Epithelial cell of proximal tubule (primary cell): ENCODE measurements around the gene NR2E1. TPM values are rescaled to one million over a fixed set of nuclear protein-coding genes. Genes with fewer than 3 reads are reported as not detected.
A peak's percentile ranks its signal among the peaks of the same experiment; 100 is the strongest.

Experiments
- DNase-seq: peaks from one replicate; pipeline ENCODE4 v3.0.0-alpha.2; 2011; ENCODE audit warnings: low read depth
- H3K4me3 ChIP-seq: 2 replicates; pipeline ENCODE4 v1.5.1; 2011; ENCODE audit warnings: low read depth, mild to moderate bottlenecking, low read length
- total RNA-seq: library from RNA; depleted of rRNA; stranded (reverse); fragments of >200 nt; gene quantifications from 2 replicates; pipeline ENCODE4 v1.2.3, GENCODE V29; 2015
- TF ChIP-seq, protein P1 (sequence below): conservative IDR thresholded peaks from 2 replicates; pipeline ENCODE4 v1.5.1; 2012; ENCODE audit warnings: low read depth, mild to moderate bottlenecking, low read length

Gene NR2E1
- total RNA-seq, 1 donor from 2014 or later: not detected

GRCh38 chr6:108167449-108168089 is 1.7 kb downstream of the NR2E1 start:
- no peak overlapping the region for H3K4me3 ChIP-seq
- TF ChIP-seq, protein P1, sequence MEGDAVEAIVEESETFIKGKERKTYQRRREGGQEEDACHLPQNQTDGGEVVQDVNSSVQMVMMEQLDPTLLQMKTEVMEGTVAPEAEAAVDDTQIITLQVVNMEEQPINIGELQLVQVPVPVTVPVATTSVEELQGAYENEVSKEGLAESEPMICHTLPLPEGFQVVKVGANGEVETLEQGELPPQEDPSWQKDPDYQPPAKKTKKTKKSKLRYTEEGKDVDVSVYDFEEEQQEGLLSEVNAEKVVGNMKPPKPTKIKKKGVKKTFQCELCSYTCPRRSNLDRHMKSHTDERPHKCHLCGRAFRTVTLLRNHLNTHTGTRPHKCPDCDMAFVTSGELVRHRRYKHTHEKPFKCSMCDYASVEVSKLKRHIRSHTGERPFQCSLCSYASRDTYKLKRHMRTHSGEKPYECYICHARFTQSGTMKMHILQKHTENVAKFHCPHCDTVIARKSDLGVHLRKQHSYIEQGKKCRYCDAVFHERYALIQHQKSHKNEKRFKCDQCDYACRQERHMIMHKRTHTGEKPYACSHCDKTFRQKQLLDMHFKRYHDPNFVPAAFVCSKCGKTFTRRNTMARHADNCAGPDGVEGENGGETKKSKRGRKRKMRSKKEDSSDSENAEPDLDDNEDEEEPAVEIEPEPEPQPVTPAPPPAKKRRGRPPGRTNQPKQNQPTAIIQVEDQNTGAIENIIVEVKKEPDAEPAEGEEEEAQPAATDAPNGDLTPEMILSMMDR: no peak
- DNase-seq: no peak

DNA sequence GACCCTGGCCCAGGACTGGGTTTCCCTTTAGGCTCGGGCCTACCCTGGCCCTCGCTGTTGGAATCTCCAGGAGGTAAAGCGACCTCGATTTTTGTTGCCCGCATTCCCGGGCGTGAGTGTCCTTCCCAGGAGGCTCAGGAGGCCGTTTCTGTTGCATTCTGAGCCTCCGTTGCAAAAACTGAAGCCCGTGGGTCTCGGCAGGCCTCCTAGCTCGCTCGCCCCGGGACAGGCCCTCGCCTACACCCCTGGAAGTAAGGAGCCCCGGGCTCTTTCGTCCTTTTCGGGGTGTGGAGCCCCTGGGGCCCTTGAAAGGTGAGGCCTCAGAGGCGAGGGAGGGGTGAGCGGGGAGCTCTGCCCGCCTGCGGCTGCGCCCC is 2.3 kb downstream of the NR2E1 start:
- no peak overlapping the region for H3K4me3 ChIP-seq
- TF ChIP-seq, protein P1: no peak
- DNase-seq: no peak

- peak overlapping the region; percentile 10 for H3K4me3 ChIP-seq
- no peak for DNase-seq
- TF ChIP-seq, protein P1: peak; percentile 45
Observed at GRCh38 chr6:108168501-108169463, 3.0 kb downstream of the NR2E1 start.

DNA sequence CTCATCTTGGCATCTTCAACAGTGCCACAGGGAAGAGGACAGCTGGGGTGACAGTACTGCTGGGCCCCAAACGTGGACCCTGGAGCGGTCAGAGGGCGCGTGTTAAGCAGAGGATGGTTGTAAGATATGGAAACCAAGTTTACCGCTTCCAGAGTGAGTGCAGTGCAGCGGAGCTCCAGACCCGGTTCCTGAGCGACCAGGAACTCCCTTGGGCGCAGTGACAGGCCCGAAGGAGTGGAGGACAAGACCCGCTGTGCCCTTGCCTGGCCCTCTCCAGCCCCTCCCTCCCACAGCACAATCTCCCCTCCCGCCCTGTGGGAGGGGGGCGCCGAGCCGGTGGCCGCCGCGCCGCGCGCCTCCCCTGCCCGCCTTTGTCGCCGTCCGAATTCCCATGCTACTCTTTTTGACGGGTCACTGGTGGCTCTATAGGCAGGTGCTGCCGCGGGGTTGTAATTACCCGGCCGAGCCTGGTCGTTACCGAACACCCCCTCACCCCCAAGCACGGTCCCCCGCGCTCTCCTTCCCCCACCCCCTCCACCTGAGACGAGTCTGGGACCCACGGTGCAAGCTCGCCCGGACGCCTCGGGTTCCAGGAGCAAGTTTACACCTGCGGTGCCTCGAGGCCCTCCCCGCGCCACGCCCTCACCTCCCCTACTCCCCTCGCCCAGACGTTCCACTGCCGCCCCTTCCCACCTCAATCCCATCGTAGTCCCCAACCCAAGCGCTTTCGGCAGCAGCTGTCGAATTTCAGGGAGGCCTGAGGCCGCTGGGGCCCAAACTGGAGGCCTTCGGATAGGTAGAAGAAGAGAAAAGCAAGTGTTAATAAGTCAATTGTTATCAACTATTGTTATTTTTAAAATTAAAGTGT is 3.9 kb downstream of the NR2E1 start:
- H3K4me3 ChIP-seq: no peak overlapping the region
- TF ChIP-seq, protein P1: no peak
- DNase-seq: no peak

- TF ChIP-seq, protein P1: no peak
- DNase-seq: no peak
- no peak overlapping the region for H3K4me3 ChIP-seq
Observed at GRCh38 chr6:108170332-108171290, 4.8 kb downstream of the NR2E1 start.
